ENCODE data around the gene KDM4B.
"Not testable (repeated sequence)": the region's sequence is repeated elsewhere in the genome, so short reads cannot be mapped to it uniquely, and the experiment has no call there.

Gene KDM4B

GRCh38 chr19:4968462-4969291 is at the start of gene KDM4B:
KDM4B (plus strand) TSS chr19:4969113; CDS start chr19:5032891, 63,778 bp downstream.
- peak; percentile 99 for DNase-seq (ENCODE audit: low spot score)

- no peak for DNase-seq (ENCODE audit: low spot score)
These were observed 46.2 kb upstream of the KDM4B start for GRCh38 chr19:4922530-4923275.

GRCh38 chr19:4923276-4923747 is 45.6 kb upstream of the KDM4B start:
- DNase-seq (ENCODE audit: low spot score): no peak

- DNase-seq (ENCODE audit: low spot score): no peak
These were observed 39.7 kb upstream of the KDM4B start for GRCh38 chr19:4929186-4929585.

GRCh38 chr19:4930664-4931063 is 38.2 kb upstream of the KDM4B start:
- no peak for DNase-seq (ENCODE audit: low spot score)

- DNase-seq (ENCODE audit: low spot score): no peak
These were observed 36.2 kb upstream of the KDM4B start for GRCh38 chr19:4932711-4933110.

- no peak for DNase-seq (ENCODE audit: low spot score)
These were observed 35.4 kb upstream of the KDM4B start for GRCh38 chr19:4933528-4933927.

GRCh38 chr19:4935444-4935843 is 33.5 kb upstream of the KDM4B start:
- no peak for DNase-seq (ENCODE audit: low spot score)

- no peak for DNase-seq (ENCODE audit: low spot score)
These were observed 31.9 kb upstream of the KDM4B start for GRCh38 chr19:4937060-4937459.

- DNase-seq (ENCODE audit: low spot score): not testable (repeated sequence)
These were observed 30.5 kb upstream of the KDM4B start for GRCh38 chr19:4938461-4938860.

GRCh38 chr19:4939466-4939865 is 29.4 kb upstream of the KDM4B start:
- DNase-seq (ENCODE audit: low spot score): no peak

- not testable (repeated sequence) for DNase-seq (ENCODE audit: low spot score)
These were observed 27.2 kb upstream of the KDM4B start for GRCh38 chr19:4941638-4942169.

- not testable (repeated sequence) for DNase-seq (ENCODE audit: low spot score)
These were observed 18.3 kb upstream of the KDM4B start for GRCh38 chr19:4950650-4951049.

- no peak for DNase-seq (ENCODE audit: low spot score)
These were observed 17.3 kb upstream of the KDM4B start for GRCh38 chr19:4951656-4952055.

GRCh38 chr19:4952945-4953344 is 16.0 kb upstream of the KDM4B start:
- no peak for DNase-seq (ENCODE audit: low spot score)

GRCh38 chr19:4954320-4955149 is 14.4 kb upstream of the KDM4B start:
- not testable (repeated sequence) for DNase-seq (ENCODE audit: low spot score)

- no peak for DNase-seq (ENCODE audit: low spot score)
These were observed 13.6 kb upstream of the KDM4B start for GRCh38 chr19:4955274-4955673.

GRCh38 chr19:4957981-4958380 is 10.9 kb upstream of the KDM4B start:
- DNase-seq (ENCODE audit: low spot score): no peak

- no peak for DNase-seq (ENCODE audit: low spot score)
These were observed 6.8 kb upstream of the KDM4B start for GRCh38 chr19:4962085-4962619.

GRCh38 chr19:4965061-4965460 is 3.9 kb upstream of the KDM4B start:
- no peak for DNase-seq (ENCODE audit: low spot score)

- no peak for DNase-seq (ENCODE audit: low spot score)
These were observed 2.3 kb upstream of the KDM4B start for GRCh38 chr19:4966591-4966990.

Measured in AG08395 (cell line).